ENCODE data around the gene CABP2.

Gene CABP2

DNA sequence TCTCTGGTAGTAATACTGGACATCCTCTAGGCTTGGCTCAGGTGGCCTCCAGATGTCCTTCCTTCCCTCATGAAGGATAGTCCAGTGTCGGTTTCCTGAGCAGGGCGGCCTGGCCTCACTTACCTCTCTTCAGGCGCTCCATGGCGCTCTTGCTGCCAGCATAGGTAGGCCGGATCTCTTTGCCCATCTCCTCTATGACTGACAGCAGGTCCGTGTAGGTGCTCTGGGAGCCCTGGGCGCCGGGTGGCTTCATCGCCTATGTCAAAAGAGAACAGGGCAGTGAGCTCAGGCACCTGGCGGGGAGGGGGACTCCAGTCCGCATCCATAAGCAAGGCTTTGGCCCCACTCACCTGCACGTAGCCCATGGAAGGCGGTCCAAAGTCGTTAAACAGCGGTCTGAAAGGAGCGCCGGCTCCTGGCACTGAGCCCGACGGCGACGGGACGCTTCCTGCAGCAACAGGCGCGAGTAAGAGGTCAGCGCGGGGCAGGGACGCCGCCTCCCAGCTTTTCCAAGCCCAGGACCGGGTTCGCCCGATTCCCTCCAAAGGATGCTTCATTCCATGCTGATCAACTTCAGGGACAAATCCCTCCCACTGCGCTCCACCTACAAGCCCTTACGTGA lies 15.9 kb downstream of the CABP2 start:
- no peak for TF ChIP-seq CTCF (IDR thresholded peaks at IDR 0.05)
- no peak for TF ChIP-seq ZFX (IDR thresholded peaks at IDR 0.05; ENCODE audit: borderline replicate concordance)
- peak overlapping the region; percentile 96 for H3K27ac ChIP-seq

DNA sequence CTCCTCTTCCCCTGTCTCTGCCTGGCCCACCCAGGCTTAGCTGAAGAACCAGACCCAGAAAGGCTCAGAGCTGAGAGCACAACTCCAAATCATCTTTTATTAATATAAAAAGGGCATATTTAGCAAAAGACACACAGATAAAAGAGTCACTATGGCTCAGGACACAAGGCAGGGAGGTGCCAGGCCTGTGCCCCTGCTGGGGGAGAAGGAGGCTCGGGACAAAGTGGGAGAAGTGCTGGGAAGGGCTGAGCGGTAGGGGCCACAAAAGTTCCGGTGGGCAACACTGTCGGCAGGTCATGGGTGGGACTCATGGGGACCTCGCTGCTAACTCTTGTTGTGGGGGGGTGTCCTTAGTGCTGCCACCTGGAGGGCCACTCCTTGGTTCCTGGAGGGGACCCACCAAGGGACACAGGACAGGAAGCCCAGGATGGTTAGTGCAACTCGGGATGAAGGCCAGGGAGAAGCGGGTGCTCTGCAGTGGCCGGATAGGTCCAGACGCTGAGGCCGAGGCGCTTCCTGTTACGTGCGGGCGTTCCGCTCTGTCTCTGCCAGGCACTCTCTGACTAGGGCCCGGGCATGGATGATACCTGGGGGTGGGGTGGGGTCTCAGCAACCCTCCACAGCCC lies 16.7 kb downstream of the CABP2 start:
- H3K27ac ChIP-seq: peak overlapping the region; percentile 96
- TF ChIP-seq ZFX (IDR thresholded peaks at IDR 0.05; ENCODE audit: borderline replicate concordance) (no peak), CTCF (IDR thresholded peaks at IDR 0.05) (peak; percentile 57)

GRCh38 chr11:67505605-67506396 lies 17.4 kb downstream of the CABP2 start:
- peak overlapping the region; percentile 96 for H3K27ac ChIP-seq
- TF ChIP-seq CTCF (IDR thresholded peaks at IDR 0.05): peak; percentile 99
- no peak for TF ChIP-seq ZFX (IDR thresholded peaks at IDR 0.05; ENCODE audit: borderline replicate concordance)

GRCh38 chr11:67504950-67505581 lies 18.2 kb downstream of the CABP2 start, which contains the start of gene PITPNM1:
PITPNM1 (minus strand) TSS chr11:67505363; CDS start chr11:67504180, 1,183 bp downstream.
- peak within 1 kb of the TSS; percentile 96 for H3K27ac ChIP-seq

GRCh38 chr11:67504005-67504949 lies 19.0 kb downstream of the CABP2 start:
- H3K27ac ChIP-seq: peak overlapping the region; percentile 96
- TF ChIP-seq ZFX (IDR thresholded peaks at IDR 0.05; ENCODE audit: borderline replicate concordance) (no peak), CTCF (IDR thresholded peaks at IDR 0.05) (no peak)

More at GRCh38 chr11:67504950-67505581, 18.2 kb downstream of the CABP2 start, which contains the start of gene PITPNM1:
- TF ChIP-seq ZFX (IDR thresholded peaks at IDR 0.05; ENCODE audit: borderline replicate concordance) (no peak), CTCF (IDR thresholded peaks at IDR 0.05) (no peak)

Data from 22Rv1 (cell line).